GM18520 (cell line): ENCODE results near the gene COL4A2.

Source experiments
- ATAC-seq: cut with Tn5 transposase; IDR thresholded peaks from one replicate; pipeline ENCODE4 v1.9.1; 2021; ENCODE audit not compliant: unreplicated experiment

Gene COL4A2

DNA sequence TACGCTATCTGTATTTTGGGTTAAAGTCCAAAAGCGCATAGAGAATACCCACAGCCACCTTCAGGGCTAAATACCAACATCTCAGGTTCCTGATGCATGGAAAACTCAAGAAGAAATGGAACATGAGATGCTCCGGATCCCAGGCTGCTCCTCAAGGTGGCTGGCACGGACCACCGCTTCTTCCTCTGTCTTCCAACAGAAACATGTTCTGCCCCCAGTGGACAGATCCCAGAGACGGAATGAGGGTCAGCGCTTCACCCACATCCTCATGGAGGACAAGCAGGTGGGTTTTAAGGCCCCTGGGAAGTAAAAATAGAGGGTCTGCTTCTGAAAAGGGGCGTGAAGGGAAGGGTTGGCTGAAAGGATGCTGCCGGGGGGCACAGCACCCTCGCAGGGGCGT lies 17.4 kb upstream of the COL4A2 start:
- ATAC-seq = no peak

DNA sequence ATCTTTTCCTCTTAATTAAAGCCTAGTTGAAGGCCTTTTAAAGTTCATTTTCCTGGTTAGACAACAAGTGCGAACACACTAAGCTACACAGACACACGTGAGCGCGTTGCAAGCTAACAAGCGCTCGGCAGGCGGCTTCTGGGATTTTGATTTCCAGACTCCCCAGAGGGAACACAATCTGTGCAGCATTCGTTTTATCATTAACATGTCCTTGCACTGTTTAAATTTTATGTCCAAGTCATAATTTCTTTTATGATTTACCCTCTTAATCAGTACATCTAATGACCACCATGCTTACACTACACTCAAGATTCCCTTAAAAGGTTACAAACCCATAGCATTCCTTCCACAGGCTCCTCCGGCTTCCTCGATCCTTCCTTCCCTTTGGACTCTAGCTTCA lies 16.9 kb upstream of the COL4A2 start:
- ATAC-seq = no peak

DNA sequence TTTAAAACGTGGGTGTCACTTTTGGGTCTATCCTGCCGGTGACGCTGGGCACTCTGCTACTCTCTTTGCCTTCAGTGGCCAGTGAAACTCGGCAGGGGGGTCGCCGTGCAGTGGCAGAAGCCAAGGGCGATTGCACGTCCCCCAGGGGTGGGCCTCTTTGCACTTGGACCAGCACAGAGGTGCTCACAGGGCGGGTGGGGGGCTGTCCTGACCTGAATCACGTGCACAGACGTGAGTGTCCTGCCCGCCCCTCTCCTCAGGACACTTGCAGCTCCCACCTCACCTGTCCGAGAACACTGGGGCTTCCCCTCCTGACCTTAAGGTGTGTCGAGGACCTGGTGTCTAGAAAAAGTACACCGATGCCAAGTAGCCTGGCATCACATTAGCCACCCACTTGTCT lies 16.3 kb upstream of the COL4A2 start:
- no peak for ATAC-seq

DNA sequence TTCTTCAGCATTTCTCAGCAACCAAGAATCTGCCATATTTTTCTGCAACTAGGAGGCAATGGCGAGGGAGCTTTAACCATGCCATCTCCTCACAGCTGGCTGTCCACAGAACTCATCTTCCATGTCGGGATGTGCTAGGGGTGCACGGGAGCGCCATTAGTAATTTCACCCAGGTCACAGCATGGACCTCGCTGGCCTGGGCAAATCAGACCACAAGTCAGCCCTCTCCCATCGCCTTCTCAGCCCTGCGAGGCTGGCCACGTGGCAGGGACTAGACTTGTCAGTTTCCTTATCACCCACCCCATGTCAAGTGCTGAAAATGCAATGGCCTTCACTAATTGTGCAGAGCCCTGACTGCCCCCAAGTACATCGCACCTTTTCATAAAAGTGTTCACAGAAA lies 15.8 kb upstream of the COL4A2 start:
- no peak for ATAC-seq

DNA sequence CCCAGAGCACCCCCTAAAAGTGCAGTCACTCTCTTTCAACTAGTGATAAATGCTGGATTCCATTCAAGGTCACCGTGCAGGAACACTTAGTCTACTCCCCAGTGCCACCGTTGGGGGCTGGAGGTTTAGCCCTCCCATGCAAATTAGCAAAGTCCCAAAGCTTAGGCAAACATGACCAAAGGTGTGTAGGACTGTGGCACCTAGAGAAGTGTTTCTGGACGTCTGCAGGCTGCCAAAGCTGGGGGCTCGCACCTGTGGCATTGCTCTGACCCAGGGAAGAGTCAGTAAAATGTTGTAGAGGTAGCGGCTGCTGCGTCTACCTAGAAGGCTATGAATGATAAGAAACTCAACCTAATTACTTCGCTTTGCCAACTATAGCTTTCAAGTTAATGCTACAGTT lies 14.0 kb upstream of the COL4A2 start:
- ATAC-seq = no peak

DNA sequence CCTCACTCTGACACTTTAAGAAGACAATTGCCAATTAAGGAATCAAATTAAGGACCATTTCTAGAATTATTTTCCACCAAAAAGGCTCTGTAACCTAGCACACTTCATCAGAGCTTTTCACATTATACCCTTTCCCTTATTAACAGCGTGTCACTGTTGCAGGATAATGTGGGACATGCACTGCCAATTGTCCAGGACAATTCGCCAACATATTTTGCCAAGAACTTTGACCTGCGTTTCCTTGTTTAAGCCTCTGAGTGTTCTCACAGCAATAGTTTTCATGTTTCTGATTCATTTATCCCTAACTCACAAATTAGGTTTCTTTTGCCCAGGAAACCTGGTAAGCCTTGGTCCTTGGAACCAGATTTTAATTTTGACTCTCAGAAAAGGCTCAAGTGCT lies 13.4 kb upstream of the COL4A2 start:
- ATAC-seq = no peak

DNA sequence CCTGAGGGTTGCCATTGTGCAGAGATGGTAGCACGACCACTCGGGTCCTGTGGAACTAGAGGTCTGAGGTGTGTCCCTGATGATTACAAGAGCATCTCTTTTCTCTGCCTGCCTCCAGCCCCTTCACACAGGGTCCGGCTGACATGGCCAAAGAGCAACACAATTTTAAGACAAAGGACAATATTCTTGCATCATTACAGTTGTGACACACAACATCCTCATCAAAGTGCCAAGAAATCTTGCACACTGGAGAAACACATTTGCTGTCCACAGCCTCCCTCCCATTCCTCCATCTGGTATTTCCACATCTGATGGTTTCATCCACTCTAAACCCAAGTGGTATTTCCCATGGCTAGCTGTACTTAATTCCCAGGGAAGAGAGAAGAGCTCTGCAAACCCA lies 12.9 kb upstream of the COL4A2 start:
- no peak for ATAC-seq

DNA sequence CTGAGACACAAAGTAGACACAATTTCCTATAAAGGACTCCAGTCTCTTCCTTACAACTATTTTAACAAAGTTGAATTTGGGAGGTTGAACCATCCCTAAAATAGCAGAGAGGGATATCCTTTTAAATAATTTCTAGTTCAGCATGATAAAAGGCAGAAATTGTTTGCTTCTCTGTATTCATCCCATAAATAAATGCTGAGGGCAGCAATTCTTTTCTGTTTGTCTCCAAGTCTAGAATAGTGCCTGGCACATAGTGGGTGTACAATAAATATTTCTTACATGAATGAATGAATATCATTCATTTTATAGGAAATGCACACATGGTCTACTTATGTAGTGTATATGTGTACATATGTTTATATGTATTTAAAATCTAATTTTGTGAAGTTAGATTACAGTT lies 12.5 kb upstream of the COL4A2 start:
- no peak for ATAC-seq

DNA sequence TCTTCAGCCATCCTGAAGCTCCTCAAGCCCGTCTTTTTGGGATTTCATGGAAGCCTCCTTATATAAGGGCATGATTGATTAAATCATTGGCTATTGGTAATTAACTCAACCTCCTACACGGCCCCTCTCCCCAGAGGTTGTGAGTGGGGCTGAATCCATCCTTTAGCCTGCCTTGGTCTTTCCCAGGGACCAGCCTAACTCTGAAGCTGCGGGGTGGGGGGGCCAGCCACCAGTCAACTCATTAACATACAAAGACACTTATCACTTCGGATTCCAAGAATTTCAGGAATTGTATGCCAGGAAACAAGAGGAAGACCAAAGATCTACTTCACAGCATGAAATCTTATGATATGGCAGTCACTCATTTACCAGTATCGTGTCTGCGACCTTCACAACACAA lies 10.1 kb upstream of the COL4A2 start:
- ATAC-seq = no peak

DNA sequence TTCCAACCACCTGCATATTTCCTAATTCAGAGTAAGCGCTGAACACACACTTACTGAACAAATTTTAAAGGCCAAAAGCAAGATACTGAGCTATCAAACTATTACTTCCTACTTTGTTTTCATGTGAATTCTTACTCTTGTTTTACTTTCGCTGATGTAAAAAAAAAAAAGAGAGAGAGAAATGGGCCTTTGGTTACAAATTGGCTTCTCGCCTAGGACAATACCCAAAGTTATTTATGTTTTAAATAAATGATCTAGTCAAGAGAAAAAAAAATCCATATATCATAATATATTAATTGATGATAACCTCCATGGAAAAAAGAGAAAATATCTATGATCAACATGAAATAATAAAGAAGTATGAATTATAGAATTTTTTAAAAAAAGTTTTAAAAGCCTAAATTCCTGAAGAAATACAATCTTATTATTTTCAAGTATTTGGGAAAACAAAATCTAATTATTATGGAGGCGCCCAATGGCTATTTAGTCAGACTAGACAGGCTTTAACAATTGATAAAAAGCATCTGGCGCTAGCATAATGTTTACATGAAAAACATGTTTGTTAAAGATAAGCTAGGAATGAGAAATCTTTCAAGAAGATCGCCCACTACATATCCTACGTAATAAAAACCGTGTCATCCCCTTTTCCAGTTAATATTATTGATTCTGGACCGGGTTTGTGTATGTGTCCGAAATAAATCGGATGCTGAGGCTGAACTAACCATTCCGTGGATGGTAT lies 9.1 kb upstream of the COL4A2 start:
- ATAC-seq = no peak

DNA sequence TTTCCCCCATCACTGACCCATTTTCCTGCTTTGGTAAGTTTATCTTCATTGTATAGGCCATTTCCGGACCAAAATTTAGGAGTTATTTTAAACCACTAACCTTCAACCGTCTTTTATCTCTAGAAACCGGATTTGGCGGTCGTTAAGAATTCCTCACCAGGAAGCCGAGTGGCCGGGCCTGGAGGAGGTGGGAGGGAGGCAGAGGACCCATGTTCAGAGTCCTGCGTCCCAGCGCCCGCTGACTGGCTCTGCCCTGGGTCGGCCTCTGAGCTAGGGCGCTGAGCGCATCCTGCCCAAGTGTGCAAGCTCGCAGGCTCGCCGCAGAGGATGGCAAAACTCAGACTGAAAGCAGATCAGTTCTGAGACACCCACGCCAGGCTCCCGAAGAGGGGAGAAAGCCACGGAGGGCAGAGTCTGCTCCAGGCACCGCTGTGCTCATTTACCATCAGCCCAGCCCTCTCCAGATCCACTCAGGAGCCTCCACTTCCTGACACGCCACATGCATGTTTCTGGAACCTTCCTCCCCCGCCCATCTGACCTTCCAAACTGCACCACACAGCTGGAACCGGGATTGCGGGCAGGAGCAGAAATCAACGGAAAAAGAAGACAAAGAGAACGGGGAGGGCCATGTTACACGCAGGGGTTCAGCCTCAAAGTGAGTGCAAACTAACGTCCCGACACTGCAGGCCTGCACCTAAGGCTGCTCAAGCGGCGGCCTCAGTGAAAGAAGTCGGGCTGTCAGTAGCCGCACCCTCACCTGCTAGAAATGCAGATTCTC lies 8.4 kb upstream of the COL4A2 start:
- ATAC-seq = no peak

DNA sequence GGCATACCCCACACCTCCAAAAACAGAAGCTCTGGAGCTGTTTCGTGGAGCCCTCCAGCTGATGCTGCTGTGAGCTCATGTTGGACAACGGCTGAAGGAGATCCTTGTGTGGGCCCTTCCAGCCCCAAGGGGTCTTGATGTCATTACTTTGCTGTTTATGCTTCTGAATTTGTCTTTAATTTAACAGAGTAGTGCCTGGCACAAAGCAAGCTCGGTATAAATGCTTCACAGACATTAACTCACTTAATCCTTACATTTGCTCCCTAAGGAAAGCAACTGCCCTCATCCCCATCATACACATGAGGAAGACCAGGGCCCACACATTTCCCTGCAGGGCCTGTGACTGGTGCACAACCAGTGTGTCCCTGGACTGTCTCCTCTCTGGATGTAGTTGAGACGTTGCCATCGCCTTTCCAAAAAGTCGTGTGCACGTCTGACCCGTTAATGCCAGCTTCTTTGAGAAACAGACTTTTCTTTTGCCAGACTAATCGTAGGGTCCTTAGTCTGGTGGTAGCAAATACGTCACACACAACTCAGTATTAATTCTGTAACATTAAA lies 7.7 kb upstream of the COL4A2 start:
- no peak for ATAC-seq

DNA sequence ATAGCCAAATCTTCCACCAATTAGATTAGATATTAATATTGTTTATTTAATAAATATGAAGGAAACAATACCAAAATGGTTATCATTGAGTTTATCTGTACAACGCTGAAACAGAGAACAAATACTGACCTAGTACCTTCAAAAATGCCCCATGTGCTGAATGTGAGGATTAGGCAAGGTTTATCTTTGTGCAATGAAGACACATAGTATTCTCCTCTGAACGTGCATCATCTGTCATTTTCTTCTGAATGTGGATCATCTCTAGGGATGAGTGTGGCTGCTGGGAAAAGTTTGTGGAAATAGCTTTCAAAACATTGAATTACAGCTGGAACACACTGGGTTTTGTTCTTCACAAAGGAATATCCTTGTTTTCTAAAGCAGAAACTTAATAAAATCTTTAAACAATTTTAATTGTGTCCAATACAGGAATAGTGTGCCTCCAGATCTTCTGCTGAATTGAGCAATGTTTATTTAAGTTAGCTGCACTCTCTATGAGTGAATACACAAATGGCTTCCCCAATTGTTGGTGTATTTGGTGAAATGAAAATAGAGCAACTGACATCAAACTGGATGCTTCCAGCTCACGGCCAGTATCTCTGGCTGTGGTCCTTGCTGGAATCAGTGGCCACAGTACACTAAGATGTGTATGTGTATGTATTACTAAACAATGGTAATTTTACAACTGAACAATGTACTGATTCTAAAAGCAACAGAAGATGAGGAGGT lies 6.8 kb upstream of the COL4A2 start:
- no peak for ATAC-seq

DNA sequence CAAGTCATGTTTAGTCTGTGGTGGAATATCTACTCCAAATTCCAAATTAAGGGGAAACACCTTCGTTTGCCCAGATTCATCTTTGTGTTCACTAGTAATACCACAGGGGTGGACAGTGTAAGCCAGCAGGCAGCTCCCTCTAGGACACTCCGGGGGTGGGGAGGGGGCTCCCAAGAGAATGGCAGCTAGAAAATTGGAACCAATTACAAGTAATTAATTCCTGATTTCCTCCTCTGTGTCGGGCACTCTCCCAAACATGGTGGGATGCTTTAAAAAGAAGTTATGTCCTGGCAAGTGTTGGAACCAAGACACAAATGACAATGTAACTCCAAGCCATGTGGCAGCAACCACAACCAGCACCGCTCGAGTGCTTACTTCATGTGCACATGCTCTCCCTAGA lies 6.0 kb upstream of the COL4A2 start:
- no peak for ATAC-seq

DNA sequence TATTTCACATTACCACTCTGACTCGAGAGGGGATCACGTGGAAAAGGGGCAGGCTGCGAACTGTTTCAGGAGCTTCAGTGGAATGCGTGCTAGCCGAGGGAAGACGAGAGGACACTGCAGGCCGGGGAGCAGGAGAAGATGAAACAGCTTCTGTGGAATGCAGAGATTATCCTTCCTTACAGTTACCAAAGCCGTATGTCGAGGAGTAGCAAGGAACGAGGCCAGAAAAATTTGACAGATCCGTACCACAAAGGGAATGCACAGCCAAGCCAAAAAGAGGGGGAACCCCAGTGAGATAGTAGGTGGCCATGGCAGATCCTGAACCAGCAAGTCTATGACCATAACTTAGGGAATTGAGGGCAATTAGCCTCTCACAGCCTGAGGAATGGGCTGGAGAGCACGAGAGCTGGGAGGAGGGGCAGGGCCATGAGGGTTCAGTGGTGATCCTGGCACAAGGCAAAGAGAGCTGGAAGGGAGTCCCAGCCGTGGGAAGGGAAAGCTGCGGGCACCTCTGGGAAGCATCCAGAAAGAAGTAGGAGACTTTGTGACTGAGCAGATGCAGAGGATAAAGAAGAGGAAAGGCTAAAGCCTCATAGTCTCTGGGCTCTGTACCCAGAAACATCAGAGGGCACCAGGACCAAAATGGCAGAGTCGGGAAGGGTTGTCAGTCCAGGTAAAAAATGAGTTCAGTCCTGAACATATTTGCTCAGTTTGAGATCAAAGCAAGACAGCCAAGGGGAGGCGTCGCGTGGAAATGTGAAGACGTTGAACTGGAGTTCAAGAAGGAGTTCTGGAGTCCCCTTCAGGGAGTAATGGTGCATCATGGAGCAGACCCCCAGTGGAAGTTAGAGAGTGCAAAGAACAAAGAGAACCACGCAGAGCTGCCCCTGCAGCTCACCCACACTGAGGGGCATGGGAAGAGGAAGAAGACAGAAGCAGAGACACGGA lies 5.2 kb upstream of the COL4A2 start:
- ATAC-seq = no peak

DNA sequence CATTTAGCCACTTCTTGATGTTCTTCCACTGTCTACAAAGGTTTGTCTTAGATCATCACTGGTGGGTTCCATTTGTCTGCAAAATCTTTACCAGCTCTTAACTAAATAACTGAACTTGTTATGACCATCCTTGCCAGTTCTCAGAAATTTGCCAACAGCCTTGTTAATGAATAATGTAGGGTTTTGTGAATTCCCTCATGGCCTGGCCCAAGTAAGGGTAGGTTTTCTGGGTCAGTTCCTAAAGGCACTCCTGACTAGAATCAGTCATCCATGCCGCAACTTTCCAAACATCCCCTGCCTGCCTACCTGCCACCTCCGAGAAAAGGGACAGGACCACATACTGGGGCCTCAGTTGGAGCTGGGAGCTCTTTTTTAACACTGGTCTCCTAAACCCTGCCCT lies 4.1 kb upstream of the COL4A2 start:
- ATAC-seq = no peak

DNA sequence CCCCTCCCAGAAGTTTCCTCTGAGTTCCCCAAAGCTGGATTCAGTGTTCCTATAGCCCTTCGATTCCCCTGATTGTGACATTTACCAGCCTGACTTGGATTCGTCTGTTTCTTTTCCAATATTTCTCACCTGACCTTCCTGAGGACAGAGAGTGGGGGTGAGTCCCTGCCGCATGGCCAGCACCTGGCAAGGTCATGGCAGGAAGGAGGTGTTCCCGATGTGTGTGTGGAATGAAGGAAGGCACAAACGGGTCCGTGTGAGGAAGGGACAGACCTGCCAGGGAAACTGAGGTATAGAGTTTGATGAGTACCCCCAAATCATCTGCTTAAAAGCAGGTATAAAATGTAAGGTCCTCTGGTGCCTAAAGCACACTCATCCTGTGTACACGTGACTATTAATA lies 3.4 kb upstream of the COL4A2 start:
- no peak for ATAC-seq

DNA sequence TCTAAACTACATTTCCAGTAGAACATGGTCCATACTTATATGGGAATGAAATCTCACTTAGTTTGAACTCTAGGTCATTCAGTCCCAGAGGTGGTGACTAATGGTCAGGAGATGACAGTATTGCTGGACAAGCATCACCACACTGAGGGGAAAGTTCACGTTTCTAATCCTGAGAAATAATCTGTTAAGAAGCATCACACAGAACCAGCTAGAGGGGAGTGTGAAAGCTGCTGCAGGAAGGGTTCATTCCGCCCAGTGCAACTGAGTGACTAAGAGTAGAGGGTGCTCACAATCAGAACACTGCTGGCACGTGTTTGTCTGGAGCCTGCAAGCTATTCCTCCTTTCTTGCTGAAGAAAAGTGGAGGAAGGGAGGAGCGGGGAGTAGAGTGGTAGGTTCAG lies 2.8 kb upstream of the COL4A2 start:
- ATAC-seq = no peak

DNA sequence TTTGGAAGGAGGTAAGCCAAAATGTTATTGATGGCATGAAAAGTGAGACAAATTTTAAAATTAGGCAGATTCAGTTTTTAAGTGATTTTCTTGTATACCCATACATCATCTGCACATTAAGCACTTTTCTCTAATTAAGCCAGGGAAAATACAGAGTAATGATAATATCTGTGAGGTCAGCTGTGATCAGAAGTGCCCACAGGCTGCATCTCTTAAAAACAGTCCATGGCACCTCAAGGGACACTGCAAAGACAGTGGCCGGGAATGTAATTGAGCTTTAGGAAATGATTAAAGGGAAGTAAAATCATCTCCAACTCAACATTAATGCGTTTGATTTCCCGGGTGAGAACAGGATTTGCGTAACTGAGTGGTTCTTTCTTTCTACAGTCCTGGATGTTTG lies 2.1 kb upstream of the COL4A2 start:
- ATAC-seq = no peak

DNA sequence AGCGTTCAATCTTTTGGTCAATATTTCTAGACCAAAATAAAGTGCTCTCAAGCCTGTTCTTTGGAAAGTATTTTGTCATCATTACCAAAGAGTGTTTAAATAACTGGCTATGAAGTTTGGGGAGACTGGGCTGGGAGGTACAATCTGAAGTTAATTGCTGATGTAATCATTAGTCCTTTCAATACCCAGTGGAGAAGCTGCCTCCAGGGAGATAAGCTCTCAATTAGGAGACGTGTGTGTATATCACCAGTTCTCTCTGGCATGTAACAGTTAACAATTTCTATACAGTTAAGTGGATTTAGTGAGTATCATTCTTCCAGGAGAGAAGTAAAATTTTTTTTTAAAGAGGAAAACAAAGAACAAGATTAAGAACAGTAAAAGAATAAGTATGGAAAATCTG lies 1.5 kb upstream of the COL4A2 start:
- ATAC-seq = no peak

DNA sequence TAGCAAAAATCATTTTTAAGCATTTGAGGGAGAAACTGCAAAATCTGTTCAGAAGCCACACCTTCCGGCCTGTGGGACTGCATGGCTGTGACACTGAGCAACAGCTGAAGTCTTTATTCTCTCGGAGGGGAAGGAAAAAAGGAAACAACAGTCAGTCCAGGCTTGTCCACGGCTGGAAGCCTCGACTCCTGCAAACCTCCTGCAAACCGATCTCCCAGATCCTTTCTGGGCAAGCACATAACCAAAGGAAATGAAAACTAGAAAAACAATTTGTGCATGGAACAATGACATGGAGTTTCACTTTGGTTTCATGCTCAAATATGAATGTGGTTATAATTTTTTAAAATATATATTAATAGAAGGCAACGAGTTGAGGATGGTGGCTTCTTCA lies 1.1 kb upstream of the COL4A2 start:
- ATAC-seq = no peak
